SKM-1 (cell line): ENCODE results near the gene FADS3.
"Not testable (repeated sequence)": the region's sequence is repeated elsewhere in the genome, so short reads cannot be mapped to it uniquely, and the experiment has no call there.

Source experiments
- DNase-seq: peaks from one replicate; lab custom pipeline; 2025; ENCODE audit not compliant: unreplicated experiment; lab: John Stamatoyannopoulos, UW

The FADS3 gene

DNA sequence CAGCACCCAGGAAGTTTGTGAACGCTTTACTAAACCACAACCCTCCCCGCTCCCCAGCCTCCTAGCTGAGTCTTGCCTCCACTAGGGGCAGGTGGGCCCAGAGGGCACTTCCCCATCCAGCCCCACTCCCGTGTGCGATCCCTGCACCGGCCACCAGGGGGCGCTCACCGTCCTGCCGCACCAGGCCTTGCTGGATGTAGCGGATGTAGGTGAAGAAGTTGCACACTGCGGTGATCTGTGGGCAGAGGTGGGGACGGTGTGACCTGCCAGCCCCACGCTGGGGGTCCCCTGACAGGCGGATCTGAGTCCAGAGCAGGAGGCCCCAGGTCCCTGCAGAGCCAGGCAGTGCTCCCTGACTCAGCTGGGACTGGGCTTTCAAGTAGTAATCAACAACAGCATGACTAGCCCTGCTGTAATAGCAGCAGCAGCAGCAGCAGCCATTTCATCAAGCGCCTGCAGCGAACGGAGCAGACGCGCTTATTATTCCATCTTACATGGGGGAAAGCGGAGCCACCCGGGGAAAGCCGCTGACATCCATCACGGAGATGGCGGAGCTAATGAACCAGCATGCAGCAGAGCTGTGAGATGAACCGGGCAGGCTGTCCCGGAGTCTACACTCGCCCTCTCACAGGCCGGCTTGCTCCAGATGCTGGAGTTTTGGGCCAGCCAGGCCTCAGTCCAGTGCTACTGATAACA lies 7.9 kb upstream of the FADS3 start:
- DNase-seq, result peak; percentile 51

DNA sequence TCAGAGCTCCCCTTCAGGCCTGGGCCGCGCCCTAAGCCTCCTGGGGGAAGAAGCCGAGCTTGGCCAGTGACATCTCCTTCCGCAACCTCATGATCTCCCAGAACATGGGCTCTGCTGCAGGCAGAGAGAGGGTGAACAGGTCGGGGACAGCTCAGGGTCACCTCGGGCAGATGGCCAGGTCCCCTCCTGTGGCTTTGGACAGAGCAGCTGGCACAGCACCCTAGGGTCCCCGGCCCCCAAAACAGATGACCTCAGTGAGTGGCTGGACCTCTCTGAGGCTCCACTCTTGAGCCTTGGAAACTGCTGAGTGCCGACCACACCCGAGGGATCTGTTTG lies 6.9 kb upstream of the FADS3 start:
- no peak for DNase-seq

DNA sequence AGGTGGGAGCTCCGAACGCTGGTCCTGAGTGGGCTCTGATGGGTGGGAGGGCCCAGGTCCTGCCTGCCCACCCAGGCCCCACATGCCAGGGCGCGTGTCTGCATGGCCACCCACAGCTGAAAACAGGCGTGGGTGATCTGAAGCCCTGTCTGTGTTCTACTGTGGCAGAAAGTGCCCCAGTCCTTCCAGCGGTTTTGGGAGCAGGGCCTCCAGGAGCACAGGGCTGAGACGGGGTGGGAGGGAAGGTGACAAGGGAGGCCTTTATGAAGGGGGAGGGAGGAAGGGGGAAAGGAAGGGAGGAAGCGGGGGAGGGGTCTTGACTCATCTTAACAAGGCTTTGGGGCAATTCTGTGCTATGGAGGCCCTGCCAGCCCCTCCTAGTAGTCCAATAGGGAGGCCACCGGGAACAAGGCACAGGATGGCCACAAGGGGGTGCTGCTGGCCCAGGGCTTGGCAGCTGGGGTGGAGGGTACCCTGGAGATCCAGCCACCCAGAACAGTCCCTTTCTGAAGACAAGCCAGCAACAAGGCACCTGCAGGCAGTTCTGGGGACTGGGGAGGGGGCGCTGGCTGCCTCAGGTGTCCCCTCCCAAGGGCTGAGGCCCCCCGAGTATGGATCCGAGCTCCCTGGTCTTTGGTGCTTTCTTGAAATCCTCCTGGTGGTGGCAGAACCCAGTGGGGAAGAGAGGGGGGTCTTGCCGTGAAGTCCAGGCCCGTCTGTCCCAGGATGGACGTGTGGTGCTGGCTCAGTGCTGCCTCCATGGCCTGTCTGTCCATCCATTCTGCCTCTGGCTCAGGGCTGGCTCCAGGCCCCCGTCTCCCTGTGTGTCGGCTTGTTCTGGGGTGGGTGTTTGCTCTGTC lies 6.3 kb upstream of the FADS3 start:
- DNase-seq, result peak; percentile 34

DNA sequence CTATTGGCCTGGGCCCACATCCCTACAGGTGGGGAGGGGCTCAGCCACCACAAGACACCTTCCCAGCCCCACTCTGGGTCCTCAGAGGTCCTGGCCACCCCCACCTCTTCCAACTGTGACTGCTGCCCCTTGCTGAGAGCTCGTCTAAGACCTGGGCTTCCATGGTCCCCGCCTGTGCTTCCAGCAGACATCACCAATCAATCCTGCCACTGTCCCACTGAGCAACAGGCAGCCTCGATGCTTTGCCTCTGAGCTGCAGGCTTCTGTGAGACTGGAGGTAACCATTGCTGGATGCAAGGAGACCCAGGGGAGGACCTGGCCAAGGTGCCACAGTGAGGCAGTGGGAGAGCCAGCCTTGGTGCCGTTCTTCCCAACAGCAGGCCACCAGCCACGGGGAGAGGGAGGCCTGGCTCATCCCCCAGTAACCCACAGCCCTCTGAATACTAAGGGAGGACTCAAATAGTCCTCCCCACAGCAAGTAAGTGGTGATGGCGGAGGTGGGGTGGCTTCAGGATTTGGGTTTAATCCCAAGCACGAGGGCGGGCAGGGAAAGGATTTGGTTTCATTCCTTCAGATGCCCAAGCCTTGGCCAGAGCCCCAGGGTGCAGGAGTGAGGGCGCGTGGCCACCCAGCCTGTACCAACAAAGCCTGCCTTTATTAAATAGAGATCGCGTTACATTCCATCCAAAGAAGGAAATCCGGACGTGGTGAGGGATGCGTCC lies 5.5 kb upstream of the FADS3 start:
- no peak for DNase-seq

DNA sequence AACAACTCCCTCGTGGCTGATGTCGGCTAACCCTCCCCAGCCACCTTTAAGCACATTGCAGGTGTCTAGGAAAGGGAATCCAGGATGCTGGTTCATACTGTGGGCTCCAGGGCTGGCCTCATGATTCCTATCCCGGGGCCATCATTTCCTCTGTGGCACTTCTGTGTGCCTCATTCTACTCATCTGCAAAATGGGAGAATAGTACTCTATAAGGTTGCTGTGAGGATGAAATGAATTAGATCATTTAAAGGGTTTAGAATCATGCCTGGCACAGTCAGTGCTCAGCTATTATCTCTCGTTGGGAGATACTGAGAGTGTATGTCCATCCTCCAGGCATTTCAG lies 4.3 kb upstream of the FADS3 start:
- no peak for DNase-seq

DNA sequence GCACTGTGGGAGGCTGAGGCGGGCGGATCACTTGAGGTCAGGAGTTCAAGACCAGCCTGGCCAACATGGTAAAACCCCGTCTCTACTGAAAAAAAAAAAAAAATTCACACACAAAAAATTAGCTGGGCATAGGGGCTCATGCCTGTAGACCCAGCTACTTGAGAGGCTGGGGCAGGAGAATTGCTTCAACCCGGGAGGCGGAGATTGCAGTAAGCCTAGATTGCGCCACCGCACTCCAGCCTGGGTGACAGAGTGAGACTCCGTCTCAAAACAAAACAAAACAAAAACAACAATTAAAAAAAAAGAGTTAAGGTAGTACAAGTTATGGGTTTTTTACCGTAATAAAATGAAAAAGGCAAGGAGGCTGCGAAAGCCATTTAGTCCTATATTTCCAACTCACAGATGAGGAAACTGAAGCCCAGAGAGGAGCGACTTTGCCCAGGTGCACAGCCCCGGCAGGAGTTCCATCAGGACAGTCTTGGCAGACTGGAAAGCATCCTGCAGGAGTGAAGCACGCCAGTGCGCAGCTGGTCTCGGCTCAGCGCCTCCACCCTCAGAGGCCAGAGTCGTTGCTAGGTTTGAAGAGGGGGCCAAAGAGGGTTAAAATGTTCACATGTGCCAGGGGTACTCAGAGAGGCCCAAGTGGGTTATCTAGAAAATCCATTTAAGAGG lies 3.8 kb upstream of the FADS3 start:
- DNase-seq, result no peak

DNA sequence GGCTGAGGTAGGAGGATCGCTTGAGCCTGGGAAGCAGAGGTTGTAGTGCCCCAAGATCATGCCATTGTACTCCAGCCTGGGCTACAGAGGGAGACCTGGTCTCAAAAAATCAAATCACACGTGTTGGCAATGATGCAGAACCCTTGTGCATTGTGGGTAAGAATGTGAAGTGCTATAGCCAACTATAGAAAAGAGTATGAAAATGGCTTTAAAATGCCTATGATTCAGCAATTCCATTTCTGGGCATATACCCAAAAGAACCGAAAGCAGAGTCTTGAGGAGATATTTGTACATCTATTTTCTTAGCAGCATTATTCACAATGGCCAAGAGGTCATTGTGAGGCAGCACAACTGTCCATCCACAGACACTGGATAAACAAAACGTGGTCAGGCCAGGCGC lies 2.6 kb upstream of the FADS3 start:
- no peak for DNase-seq

DNA sequence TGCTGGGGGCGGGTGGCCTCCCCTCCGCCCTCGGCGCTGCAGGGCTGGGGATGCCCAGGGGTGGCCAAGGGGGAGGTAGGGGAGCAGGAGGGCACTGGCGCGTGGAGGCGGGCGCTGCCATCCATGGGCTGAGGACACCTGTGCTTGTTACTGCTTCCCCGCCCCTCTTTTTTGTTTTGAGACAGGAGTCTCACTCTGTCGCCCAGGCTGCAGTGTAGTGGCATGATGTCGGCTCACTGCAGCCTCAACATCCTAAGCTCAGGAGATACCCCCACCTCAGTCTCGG lies 683 bp upstream of the FADS3 start:
- DNase-seq, result no peak

DNA sequence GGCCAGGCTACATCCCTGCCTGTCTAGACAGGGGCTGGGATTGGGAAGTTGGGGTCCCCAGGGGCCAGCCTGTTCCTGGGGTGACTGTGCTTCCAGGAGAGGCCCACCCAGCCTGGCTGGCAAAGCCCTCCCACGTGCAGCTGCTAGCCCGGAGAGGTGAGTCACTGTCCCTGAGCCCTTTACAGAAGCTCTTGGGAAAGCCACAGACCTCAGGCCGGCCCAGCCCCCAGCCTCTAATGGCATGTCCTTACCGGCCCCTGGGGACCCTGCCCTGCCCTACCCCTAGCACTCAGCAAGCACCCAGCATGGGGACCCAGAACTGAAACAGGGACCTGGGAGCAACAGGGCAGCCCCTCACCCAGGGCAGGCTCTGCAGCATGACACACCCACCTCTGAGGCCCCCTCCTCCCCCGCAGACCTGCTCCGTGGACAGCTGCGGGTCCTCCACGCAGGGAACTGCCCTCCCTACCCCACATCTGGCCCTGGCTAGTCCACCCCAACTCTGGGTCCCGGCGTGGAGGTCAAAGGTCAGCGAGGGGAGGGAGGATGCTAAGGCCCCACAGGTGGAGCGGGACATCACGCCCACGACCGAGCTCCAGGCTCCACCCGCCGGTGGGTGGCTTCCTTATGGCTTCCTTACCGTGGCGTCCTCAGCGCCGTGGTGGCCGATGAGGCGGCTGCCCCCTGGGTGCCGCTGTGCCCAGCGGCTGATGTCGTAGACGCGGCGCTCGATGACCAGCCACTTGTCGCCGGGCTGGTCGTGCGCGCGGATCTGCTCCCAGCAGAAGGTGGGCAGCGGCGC lies 615 bp downstream of the FADS3 start:
- no peak for DNase-seq

DNA sequence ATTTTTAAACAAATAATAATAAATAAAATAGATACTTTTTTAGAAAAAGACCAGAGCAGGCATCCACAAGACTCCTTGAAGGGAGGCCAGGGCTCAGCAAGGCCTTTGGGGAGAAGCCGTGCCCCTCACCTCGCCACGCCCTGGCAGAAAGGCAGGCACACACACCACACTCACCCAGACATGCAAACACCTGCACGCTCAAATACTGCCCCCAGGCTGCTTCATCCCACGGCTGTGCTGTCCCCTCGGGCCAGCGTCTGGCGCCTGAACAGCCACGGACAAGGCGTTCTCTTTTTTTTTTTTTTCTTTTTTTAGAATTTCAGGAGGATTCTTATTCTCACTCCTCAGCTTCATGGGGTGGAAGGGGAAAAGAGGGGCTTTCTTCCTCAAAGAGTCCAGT lies 1.5 kb downstream of the FADS3 start:
- DNase-seq, result no peak

DNA sequence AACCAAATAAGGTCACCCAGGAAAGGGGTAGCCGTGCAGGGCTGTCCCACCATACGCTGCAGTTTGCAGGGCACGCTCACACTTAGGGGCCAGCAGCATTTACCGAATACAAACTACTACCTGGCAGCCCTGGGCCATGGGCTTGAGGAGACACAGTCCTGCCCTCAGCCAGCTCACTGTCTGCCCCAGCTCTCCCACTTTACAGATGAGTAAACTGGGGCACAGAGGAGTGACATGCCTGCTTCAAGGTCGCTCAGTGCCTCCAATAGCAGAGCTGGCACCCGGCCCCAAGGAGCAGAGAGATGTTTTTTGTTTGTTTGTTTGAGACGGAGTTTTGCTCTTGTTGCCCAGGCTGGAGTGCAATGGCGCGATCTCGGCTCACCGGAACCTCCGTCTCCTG lies 2.8 kb downstream of the FADS3 start:
- DNase-seq, result no peak

DNA sequence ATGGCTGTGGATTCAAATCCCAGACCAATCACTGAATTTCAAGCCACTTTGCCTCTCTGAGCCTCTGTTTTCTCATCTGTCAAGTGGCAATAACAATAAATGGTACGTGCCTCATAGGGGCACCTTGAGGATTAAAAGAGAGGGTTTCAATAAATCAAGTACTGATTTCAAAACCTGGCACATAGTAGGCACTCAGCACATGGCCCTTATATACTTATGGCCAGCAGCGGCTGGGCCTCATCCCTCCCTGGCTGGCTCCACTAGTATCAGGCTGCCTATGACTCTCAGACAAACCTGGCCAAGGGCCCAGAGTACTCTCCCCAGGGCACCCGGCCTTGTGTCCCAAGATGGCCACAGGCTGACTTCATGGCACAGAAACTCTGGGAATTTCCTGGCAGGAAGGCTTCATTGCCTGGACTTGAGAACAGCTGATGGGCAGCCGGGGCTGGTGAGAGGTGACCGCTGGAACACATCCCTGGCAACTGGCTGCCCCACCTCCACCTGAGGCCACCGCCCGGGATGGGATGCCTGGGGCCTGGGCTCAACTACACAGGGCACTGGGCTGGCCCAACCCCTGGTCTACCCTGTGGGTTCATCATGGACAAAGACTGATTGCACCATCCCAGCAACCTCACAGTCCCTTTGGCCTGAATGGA lies 3.4 kb downstream of the FADS3 start:
- no peak for DNase-seq

DNA sequence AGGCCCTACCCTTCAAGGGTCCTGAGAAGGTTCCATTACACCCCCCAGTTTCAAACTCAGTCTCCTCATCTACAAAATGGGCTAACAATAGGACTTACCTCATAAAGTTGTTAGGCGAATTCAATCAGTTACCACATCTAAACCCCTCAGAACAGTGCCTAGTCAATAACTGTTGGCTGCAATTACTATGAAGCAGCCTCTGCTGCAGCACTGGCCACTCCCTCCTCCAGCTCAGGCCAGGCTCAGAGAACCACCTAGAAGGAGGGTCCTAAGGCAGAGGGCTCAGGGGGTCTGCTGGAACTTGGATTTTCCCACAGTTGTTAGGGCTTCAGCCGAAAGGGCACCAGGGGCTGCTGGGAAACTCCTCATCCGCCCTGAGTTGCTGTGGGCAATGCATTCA lies 4.7 kb downstream of the FADS3 start:
- DNase-seq, result no peak

DNA sequence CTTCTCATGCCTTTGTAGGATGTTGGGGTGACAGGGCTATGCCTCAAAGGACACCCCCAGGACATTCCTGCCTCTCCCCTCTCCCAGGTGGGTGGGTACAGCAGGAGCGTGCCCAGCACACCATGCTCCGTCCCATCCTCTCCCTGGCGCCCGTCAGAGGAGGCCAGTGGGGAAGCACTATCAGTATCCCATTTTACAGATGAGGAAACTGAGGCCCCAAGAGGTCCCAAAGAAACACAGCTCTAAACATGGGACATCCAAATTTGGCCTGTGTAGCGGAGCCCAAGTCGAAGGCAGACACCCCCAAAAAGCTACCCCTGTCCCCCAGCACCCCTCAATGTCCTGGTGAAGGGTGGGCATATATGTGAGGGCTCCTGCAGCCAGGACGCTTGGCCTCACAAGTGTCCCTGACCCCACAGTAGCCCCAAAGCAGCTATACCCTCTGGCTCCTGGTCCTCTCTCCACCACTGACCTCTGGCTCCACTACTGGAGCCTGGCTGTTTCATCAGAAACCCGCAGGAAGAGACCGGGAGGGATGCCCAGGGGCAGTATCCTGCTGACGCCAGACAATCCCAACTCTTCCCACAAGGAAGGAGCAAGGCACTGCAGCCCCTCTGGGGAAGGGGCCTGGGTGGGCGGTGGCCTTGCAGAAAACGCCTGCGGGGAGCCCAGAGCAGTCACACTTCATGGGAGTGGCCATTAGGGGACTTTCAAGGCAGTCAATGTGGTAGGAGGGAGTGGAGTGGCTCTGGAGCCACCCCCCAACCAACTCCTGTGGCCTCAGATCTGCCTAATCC lies 5.4 kb downstream of the FADS3 start:
- DNase-seq, result no peak

DNA sequence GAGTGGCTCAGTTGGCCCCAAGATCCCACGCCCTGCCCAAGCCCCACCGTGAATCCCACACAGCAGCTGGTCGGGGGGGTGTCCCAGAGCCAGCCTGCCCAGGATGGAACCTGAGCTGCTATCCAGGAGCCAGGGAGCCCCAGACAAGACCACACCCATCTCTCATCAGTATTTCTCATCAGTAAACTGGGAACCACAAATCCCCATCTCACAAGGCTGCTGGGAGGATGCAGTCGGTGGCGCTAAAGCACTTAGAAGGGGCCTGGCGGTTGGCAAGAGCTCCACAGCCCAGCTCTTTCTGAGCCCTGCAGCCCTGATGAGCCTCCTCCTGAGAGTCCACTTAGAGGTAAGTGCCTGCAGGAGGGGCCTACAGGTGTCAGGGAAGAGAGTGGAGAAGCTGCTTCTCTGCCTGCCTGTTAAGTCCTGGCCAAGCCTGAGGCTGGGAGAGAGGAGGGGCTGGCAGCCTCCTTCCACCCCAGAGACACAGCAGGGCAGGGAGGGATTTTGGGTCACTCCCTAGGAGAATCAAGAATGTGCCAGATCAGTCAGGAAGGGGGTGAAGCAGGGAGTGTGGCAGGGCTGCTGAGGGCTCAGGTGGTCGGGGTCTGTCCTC lies 6.1 kb downstream of the FADS3 start:
- DNase-seq, result no peak

DNA sequence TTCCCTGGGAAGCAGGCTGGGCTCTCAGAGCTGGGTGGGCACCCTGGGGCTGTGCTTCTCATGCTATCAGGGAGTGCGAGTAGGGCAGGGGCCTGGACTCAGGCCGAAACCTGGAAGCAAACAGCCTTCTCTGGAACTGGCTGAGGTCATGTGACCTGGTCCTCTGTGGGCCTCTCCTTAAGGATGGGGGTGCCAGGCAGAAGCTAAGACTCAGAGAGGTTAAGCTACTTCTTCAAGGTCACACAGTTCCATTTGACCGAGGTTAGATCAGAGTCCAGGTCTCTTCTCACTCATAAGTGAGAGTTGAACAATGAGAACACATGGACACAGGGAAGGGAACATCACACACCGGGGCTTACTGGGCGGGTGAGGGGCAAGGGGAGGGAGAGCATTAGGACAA lies 7.4 kb downstream of the FADS3 start:
- DNase-seq, result no peak

DNA sequence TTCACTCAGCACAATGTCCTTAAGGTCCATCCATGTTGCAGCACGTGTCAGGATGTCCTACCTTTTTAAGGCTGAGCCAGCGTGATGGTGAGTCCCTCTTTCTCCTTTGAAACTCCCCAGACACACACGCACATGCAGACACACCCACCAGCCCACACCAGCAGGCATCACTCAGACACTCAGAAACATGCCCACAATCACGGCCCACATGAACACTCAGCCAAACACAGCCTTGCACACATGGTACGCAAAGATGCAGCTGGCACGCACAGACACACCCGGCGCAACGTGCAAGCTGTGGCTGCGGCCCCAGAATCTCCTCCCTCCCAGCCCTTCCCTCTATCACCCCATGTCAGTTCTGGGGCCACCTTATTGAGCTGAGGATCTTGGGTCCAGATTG lies 8.0 kb downstream of the FADS3 start:
- no peak for DNase-seq

DNA sequence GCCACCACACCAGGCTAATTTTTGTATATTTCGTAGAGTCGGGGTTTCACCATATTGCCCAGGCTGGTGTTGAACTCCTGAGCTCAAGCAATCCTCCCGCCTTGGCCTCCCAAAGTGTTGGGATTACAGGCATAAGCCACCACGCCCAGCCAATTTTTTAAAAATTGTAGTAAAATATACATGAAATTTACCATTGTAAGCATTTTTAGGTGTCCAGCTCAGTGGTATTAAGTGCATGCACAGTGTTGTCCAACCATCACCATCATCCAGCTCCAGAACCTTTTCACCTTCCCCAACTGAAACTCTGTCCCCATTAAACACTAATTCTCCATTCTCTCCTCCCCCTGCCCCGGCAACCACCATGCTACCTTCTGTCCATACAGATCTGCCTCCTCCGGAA lies 8.5 kb downstream of the FADS3 start:
- DNase-seq, result no peak

DNA sequence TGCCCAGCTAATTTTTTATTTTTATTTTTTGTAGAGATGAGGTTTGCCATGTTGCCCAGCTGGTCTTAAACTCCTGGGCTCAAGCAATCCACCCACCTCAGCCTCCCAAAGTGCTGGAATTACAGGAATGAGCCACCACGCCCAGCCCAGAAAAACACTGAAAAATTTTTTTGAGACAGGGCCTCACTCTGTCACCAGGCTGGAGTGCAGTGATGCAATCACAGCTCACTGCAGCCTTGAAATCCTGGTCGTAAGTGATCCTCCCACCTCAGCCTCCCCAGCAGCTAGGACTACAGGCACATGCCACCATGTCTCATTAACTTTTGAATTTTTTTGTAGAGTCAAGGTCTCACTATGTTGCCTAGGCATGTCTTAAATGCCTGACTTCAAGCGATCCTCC lies 9.1 kb downstream of the FADS3 start:
- DNase-seq, result not testable (repeated sequence)
